Activated T-cell treated with anti-CD3 and anti-CD28 coated beads, Interleukin-2, amount 50 U/mL, for 48 hours (primary cell): ENCODE measurements around the gene CHST8.

ENCODE experiments used
- DNase-seq, 2 experiments: peaks; one replicate each; pipeline ENCODE4 v3.0.0-alpha.2; 2020

Gene CHST8

GRCh38 chr19:33797802-33798671 lies 176.3 kb downstream of the CHST8 start:
- DNase-seq: peak; percentile 27 to 31

DNA sequence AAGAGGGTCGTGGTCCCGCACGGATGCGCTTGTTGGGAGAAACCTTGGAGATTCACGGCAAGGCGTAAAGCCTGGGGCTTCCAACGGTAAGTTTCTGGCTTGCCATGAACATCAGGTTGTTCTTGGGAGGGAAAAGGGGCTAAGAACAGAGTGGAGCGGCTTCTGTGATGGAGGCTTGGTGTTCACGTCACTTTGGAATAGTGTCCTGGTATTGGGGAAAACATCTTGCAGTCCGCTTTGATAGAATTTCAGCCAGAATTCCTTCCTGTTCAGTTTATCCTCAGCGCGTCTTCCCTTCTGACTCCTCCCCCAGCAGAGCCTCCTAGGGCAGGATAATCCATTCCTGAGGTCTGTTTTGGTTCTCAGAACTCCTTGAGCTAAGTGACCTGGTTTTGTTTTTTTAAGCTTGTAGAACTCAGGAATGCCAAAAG lies 176.9 kb downstream of the CHST8 start:
- no peak for DNase-seq

DNA sequence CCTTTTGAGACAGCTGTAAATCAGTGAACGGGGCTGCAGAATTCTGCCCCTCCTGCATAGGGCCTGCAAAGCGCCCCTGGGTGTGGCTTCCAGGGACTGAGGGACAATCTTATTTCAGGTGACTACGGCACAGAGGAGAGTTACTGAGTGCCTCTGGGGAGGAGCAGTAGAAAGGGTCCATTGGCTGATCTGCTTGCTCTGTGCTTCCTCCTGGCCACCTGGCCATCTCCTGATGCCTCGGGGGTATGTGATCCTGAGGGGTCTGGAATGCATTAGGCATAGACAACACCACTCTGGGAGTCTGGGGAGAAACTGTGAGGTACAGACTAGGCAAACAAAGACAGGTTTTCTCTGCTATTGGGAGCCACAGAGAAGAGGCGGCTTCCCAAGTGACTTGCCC lies 177.7 kb downstream of the CHST8 start:
- DNase-seq: no peak

DNA sequence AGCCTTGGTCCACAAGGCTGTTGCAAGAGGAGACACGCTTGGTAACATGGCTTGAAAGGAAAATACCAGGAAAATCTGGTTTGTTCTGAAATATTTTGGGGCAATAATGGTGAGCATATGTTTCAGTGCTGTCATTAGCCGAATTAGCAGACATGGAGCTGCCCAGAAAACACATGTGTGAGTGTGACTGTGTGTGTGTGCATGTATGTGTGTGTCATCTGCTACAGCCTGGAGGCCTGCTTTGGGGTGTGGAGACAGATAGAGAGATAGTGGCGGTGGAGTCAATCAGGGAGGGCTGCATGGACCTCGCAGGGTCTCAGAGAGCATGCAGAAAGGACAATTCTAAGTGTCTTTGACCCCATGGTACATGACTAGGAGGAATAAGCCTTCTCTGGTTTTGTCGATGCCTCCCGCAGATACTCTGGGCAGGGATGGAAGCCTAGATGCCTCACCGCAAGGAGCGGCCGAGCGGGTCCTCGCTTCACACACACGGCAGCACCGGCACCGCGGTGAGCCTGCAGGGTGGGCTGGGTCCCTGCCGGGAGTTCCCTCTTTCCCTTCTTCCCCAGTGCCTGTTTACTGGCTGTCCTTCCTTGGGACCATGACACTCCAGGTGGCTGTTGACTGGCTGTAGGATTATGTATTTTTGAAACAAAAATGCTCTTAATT lies 178.4 kb downstream of the CHST8 start:
- no peak for DNase-seq

DNA sequence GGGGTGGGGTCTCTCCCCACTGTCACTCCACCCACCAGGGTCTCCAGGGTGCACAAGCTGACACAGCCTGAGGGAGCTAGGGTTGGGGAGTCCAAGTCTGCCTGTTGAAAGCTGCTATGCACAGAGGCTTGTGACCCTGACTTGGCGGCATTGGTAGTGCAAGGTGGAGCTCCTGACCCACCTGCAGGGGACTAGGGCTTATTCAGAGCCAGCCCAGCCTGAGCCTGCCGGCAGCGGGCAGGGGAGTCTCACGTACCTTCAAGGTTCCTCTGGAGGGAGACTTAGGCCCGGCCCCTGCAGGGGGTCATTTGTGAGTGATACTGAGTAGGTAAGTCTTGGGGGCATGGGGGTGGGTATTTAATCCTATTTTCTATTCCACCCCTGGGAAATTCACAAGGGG lies 179.7 kb downstream of the CHST8 start:
- DNase-seq: no peak

GRCh38 chr19:33802001-33802400 lies 180.2 kb downstream of the CHST8 start:
- no peak for DNase-seq

- no peak for DNase-seq
Observed at GRCh38 chr19:33802801-33803200, 181.0 kb downstream of the CHST8 start.

GRCh38 chr19:33803383-33803782 lies 181.6 kb downstream of the CHST8 start:
- no peak for DNase-seq

- no peak for DNase-seq
Observed at GRCh38 chr19:33804021-33804799, 182.5 kb downstream of the CHST8 start.

DNA sequence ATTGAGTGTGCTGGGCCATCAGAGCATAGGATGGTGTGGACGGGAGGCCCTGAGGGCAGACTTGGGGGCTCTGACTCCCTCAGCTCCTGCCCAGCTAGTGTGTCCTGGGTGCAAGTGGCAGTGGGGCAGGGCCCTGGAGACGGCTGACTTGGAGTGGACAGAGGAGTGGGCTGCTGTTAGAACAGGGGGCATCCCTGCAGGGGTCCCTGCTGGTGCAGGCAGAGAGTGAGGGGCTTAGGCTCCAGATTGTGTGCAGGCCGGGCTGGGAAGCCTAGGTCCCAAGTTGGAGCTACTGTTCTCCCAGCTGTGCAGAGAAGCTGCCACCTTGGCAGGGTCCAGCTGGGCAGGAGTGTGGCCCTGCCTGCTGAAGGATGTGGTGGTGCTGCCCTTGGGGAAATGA lies 183.6 kb downstream of the CHST8 start:
- DNase-seq: no peak

- DNase-seq: no peak
Observed at GRCh38 chr19:33805840-33806433, 184.2 kb downstream of the CHST8 start.

DNA sequence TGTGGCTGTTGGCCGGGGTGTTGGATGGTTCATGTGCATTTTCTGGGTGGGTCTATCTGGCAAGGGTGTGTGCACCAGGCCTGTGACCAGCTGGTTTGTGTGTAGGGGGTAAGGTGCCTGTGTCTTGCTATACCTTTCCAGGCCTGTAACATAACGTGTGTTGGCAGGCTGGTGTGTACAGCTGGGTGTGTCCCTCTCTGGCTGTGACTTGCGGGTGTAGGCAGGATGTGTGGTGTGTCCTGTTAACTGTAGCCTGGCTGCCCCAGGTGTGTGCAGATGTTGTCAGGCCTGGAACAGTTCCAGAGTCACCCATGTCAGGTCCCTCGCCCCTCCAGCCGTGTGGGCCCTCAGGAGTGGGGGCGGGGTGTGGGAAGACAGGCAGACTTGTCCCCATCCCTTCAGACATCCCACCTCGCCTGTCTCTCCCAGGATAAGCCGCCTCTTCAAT lies 184.7 kb downstream of the CHST8 start:
- DNase-seq: no peak

DNA sequence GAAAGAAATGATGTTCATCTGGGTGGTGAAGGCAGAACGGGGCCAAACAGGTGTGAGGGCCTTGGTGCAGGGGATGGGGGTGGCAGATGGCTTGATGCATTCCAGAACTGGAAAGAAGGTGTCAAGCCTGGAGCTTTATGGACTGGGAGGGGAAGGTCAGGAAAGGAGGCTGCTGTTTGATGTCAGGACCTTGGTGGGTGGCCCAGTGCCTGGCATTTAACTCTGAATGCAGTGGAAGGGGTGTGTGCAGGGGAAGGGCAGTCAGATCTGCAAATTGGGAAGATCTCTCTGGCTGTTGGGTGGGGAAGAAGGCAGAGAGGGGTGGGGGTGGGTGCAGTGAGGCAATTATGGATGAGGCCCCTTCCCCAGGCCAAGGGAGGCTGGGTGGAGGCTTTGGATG lies 186.6 kb downstream of the CHST8 start:
- no peak for DNase-seq

DNA sequence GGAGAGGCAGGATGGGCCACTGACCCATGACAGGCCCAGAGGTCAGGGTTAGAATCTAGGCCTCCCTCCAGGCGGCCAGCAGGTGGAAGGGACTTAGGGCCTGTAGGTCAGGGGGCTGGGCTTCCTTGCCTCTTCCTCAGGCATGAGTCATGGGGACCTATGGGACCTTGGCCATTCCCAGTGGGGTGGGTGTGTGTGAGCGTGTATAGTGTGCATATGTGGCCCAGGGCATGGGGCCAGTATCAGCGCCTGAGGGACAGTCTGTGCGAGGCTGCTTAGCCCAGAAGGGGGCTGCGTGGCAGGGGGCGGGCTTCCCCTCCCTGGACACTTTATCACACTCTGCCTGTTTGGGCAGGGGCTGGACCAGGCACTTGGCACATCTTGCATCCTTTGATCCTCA lies 188.2 kb downstream of the CHST8 start:
- DNase-seq: no peak

GRCh38 chr19:33810821-33811220 lies 189.1 kb downstream of the CHST8 start:
- no peak for DNase-seq

DNA sequence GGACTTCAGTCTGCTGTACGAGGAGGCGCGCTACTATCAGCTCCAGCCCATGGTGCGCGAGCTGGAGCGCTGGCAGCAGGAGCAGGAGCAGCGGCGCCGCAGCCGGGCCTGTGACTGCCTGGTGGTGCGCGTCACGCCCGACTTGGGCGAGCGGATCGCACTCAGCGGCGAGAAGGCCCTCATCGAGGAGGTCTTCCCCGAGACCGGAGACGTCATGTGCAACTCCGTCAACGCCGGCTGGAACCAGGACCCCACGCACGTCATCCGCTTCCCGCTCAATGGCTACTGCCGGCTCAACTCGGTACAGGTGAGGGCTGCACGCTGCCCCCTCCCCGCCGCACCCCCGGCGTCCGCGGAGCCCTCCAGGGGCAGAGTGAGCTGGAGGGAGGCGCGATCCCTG lies 189.5 kb downstream of the CHST8 start:
- no peak for DNase-seq

DNA sequence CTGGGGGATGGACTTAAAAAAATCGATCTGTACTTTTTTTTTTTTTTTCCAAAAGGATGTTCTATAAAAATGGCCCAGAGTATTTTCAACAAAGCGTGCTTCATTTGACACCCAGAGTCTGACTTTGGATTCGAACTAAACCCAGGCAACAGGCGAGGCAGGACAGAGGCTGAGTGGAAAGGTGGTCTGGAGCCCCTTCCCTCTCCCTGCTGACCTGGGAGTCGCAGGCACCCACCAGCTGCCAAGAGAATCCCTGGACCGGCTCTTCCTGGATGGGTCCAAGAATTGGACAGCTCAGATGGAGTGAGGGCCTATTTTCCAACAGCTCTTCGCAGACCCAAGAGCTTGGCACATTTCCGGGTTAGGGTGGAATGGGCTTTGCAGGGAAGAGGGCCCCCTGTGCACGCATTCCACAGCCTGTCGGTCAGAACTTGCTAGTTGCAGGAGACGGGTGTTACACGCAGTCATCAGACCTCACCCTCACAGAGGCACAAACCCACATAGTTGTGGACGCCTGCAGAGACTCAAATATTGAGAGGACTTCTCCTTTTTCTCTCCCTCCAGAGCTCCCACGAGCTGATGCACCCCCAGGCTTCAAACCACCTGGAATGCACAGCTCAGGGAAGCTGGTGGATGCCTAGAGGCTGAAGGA lies 190.1 kb downstream of the CHST8 start:
- no peak for DNase-seq

- DNase-seq: no peak
Observed at GRCh38 chr19:33812388-33813330, 190.9 kb downstream of the CHST8 start.

- no peak for DNase-seq
Observed at GRCh38 chr19:33813391-33814101, 191.8 kb downstream of the CHST8 start.
